GM20000 (cell line): ENCODE data around the gene CLEC18C.
A peak's percentile ranks its signal among the peaks of the same experiment; 100 is the strongest.
"Not testable (repeated sequence)": the region's sequence is repeated elsewhere in the genome, so short reads cannot be mapped to it uniquely, and the experiment has no call there.

Source experiments
- DNase-seq: peaks from one replicate; pipeline ENCODE4 v3.0.0; 2012; ENCODE audit warnings: low spot score
- CTCF ChIP-seq: IDR thresholded peaks from 2 replicates; pipeline ENCODE4 v1.5.1; 2012; ENCODE audit warnings: mild to moderate bottlenecking, control low read depth; ENCODE audit errors: extremely low read depth, missing control alignments

Gene CLEC18C

GRCh38 chr16:70159355-70160348 lies 13.9 kb upstream of the CLEC18C start:
- no peak for TF ChIP-seq CTCF
- DNase-seq = peak; percentile 9

GRCh38 chr16:70160388-70160787 lies 13.2 kb upstream of the CLEC18C start:
- TF ChIP-seq CTCF = no peak
- no peak for DNase-seq

- DNase-seq = no peak
- no peak for TF ChIP-seq CTCF
Measured at GRCh38 chr16:70160821-70161220, 12.8 kb upstream of the CLEC18C start.

GRCh38 chr16:70161350-70161749 lies 12.2 kb upstream of the CLEC18C start:
- DNase-seq = peak; percentile 5
- TF ChIP-seq CTCF = no peak

- DNase-seq = no peak
- no peak for TF ChIP-seq CTCF
Measured at GRCh38 chr16:70162041-70162451, 11.5 kb upstream of the CLEC18C start.

- no peak for TF ChIP-seq CTCF
- DNase-seq = no peak
Measured at GRCh38 chr16:70163596-70163995, 10.0 kb upstream of the CLEC18C start.

- DNase-seq = not testable (repeated sequence)
Measured at GRCh38 chr16:70166688-70167087, 6.9 kb upstream of the CLEC18C start.

GRCh38 chr16:70173916-70174315 lies 329 bp downstream of the CLEC18C start:
- DNase-seq = not testable (repeated sequence)

GRCh38 chr16:70174387-70174932 lies 873 bp downstream of the CLEC18C start:
- DNase-seq = not testable (repeated sequence)

GRCh38 chr16:70187858-70188607 lies 14.4 kb downstream of the CLEC18C start:
- DNase-seq = not testable (repeated sequence)

- DNase-seq = not testable (repeated sequence)
Measured at GRCh38 chr16:70188608-70188915, 15.0 kb downstream of the CLEC18C start.

GRCh38 chr16:70190574-70190973 lies 17.0 kb downstream of the CLEC18C start:
- not testable (repeated sequence) for DNase-seq
